Measurements from ENCODE around the gene GC. TPM values are rescaled to one million over a fixed set of nuclear protein-coding genes. Genes with fewer than 3 reads are reported as not detected.
"Not testable (repeated sequence)": the region's sequence is repeated elsewhere in the genome, so short reads cannot be mapped to it uniquely, and the experiment has no call there.

The GC gene
- total and polyA plus RNA-seq, 9 of the 15 experiments (the other 6 are each of a cell fraction or from before 2014, with no cell fraction given), result 0.44 TPM; not detected in 8

DNA sequence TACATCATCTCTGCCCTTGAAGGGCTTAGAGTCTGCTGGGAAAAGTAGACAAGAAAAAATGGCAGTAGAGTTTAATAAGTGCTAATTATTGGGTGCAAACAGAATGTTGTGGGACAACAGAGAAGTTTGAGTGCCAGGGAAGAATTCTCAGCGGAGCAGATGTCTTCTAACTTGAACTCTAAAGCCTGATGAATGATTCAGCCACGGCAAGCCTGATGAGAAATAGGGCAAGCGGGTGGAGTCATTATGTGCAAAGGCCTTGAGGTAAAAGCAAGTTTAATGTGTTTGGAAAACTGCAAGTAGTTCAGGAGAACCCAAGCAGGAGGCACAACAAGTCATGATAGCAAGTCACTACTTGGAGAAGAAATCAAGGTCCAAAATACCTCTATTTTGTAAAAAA is 37.5 kb downstream of the GC start:
- intact Hi-C loops (cut with micrococcal nuclease), result loop anchor here (10.0 kb wide), 2 partner anchors 528 to 1278 kb away; no protein-coding TSS in a partner anchor
- no peaks in the 10 kb centered on the region for H3K4me1 ChIP-seq (replicated peaks in 1 of 2; ENCODE audit: control insufficient read depth in 2 of 2, insufficient read depth in 2 of 2, low read length in 2 of 2)
- ATAC-seq (no peak), FAIRE-seq (no peak), DNase-seq (ENCODE audit: extremely low read depth in 1 of 4, low spot score in 3 of 4) (no peak)
- no peaks in the 10 kb centered on the region for H3K9me1 ChIP-seq (ENCODE audit: control insufficient read depth, insufficient read depth, low read length)
- H3K79me2 ChIP-seq (ENCODE audit: control insufficient read depth, insufficient read depth, low read length), result no peaks in the 10 kb centered on the region
- H2AFZ ChIP-seq (ENCODE audit: low read depth, low read length), result no peak overlapping the region
- POLR2A ChIA-PET, result no interaction called here
- no peak overlapping the region for H3K9ac ChIP-seq (ENCODE audit: insufficient read depth in 1 of 2, low read depth in 2 of 2, low read length in 2 of 2)
- H4K20me1 ChIP-seq (replicated peaks; ENCODE audit: control insufficient read depth, insufficient read depth, low read length), result no peaks in the 10 kb centered on the region
- H3K27me3 ChIP-seq (ENCODE audit: control insufficient read depth in 2 of 2, insufficient read depth in 2 of 2, low read length in 2 of 2), result no peaks in the 10 kb centered on the region
- H3K27ac ChIP-seq (ENCODE audit: extremely low read depth, low read depth, low read length), result no peak overlapping the region
- CTCF ChIA-PET (ENCODE audit: low intra/inter-chr PET ratio), result interaction anchor here (0.6 kb wide), 1 partner anchor 302 kb away, joined by 3 read pairs; no protein-coding TSS in a partner anchor
- H3K4me2 ChIP-seq (ENCODE audit: insufficient read depth, low read length), result no peak overlapping the region
- no peak overlapping the region for H3K4me3 ChIP-seq
- WGBS (ENCODE audit: insufficient coverage, low coverage, missing lambda C conversion rate), result 0% methylated on average over 3 of the region's 3 CpGs
- no peak for TF ChIP-seq LARP7 (IDR thresholded peaks at IDR 0.05)
- TF ChIP-seq, protein P1, sequence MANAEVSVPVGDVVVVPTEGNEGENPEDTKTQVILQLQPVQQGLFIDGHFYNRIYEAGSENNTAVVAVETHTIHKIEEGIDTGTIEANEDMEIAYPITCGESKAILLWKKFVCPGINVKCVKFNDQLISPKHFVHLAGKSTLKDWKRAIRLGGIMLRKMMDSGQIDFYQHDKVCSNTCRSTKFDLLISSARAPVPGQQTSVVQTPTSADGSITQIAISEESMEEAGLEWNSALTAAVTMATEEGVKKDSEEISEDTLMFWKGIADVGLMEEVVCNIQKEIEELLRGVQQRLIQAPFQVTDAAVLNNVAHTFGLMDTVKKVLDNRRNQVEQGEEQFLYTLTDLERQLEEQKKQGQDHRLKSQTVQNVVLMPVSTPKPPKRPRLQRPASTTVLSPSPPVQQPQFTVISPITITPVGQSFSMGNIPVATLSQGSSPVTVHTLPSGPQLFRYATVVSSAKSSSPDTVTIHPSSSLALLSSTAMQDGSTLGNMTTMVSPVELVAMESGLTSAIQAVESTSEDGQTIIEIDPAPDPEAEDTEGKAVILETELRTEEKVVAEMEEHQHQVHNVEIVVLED (CRISPR knock-in tag; IDR thresholded peaks at IDR 0.05), result no peak
- no peaks in the 10 kb centered on the region for H3K9me3 ChIP-seq (replicated peaks; ENCODE audit: control insufficient read depth, insufficient read depth, low read depth, low read length)
- in situ Hi-C loops (cut with MboI), result loop anchor here (25.0 kb wide), 1 partner anchor 1266 kb away; no protein-coding TSS in a partner anchor
- H3K36me3 ChIP-seq (ENCODE audit: control insufficient read depth, insufficient read depth, low read length), result no peaks in the 10 kb centered on the region
- no TSS peak for BruUV-seq (replicated peaks)

DNA sequence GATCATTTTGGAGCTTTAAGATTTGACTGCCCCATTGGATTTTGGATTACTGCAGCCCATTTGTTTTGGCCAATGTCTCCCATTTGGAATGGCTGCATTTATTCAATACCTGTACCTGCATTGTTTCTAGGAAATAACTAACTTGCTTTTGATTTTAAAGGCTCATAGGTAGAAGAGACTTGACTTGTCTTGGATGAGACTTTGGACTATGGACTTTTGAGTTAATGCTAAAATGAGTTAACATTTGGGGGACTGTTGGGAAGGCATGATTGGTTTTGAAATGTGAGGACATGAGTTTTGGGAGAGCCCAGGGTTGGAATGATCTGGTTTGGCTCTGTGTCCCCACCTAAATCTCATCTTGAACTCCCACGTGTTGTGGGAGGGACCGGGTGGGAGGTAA is 45.1 kb downstream of the GC start:
- CTCF ChIA-PET (ENCODE audit: low intra/inter-chr PET ratio); H3K27me3 ChIP-seq (ENCODE audit: control insufficient read depth in 2 of 2, insufficient read depth in 2 of 2, low read length in 2 of 2); BruUV-seq (replicated peaks); ATAC-seq; H4K20me1 ChIP-seq (replicated peaks; ENCODE audit: control insufficient read depth, insufficient read depth, low read length); DNase-seq (ENCODE audit: extremely low read depth in 1 of 4, low spot score in 3 of 4); H3K4me1 ChIP-seq (replicated peaks in 1 of 2; ENCODE audit: control insufficient read depth in 2 of 2, insufficient read depth in 2 of 2, low read length in 2 of 2); H3K4me3 ChIP-seq; H3K36me3 ChIP-seq (ENCODE audit: control insufficient read depth, insufficient read depth, low read length); H3K4me2 ChIP-seq (ENCODE audit: insufficient read depth, low read length); POLR2A ChIA-PET; H3K27ac ChIP-seq (ENCODE audit: extremely low read depth, low read depth, low read length); H2AFZ ChIP-seq (ENCODE audit: low read depth, low read length); FAIRE-seq; H3K9me3 ChIP-seq (replicated peaks; ENCODE audit: control insufficient read depth, insufficient read depth, low read depth, low read length); H3K79me2 ChIP-seq (ENCODE audit: control insufficient read depth, insufficient read depth, low read length); H3K9me1 ChIP-seq (ENCODE audit: control insufficient read depth, insufficient read depth, low read length); intact Hi-C loops (cut with micrococcal nuclease); H3K9ac ChIP-seq (ENCODE audit: insufficient read depth in 1 of 2, low read depth in 2 of 2, low read length in 2 of 2): not testable (repeated sequence)
- in situ Hi-C loops (cut with MboI), result loop anchor here (25.0 kb wide), 1 partner anchor 1274 kb away; no protein-coding TSS in a partner anchor
- 5% methylated on average over 2 of the region's 2 CpGs for WGBS (ENCODE audit: insufficient coverage, low coverage, missing lambda C conversion rate)

Data from K562 (cell line).